Natural killer cell (primary cell): ENCODE data around the gene CPPED1. TPM values are rescaled to one million over a fixed set of nuclear protein-coding genes. Genes with fewer than 3 reads are reported as not detected.

Source experiments
- ATAC-seq, 3 donors: fragments of 150-1000 bp in 2 of 3; fragments of 200-7000 bp in 1 of 3; cut with Tn5 transposase; 1 replicate in 1 of 3; 2 replicates in 2 of 3; pipeline ENCODE4 v1.10.0; 2021; ENCODE audit warnings: mild to moderate bottlenecking in 2 of 3, moderate library complexity in 2 of 3
- DNase-seq, 2 donors: peaks; one replicate each; pipeline versions ENCODE4 v3.0.0 to v3.0.0-alpha.2; 2013 to 2021; ENCODE audit warnings: mixed read lengths in 1 of 2
- H3K27ac ChIP-seq: one replicate; pipeline ENCODE4 v1.5.1; 2013; ENCODE audit warnings: mild to moderate bottlenecking, low read length
- H3K27me3 ChIP-seq: one replicate; pipeline ENCODE4 v1.6.1; 2013; ENCODE audit warnings: low read length; ENCODE audit not compliant: control insufficient read depth, insufficient read depth
- H3K36me3 ChIP-seq: one replicate; pipeline ENCODE4 v1.6.1; 2013; ENCODE audit warnings: low read length; ENCODE audit not compliant: control insufficient read depth, insufficient read depth
- H3K4me1 ChIP-seq: one replicate; pipeline ENCODE4 v1.6.1; 2013; ENCODE audit warnings: low read length; ENCODE audit not compliant: control insufficient read depth, insufficient read depth
- H3K4me3 ChIP-seq: one replicate; pipeline ENCODE4 v1.5.1; 2013; ENCODE audit warnings: low read length
- H3K9me3 ChIP-seq: one replicate; pipeline ENCODE4 v1.6.1; 2013; ENCODE audit warnings: low read length; ENCODE audit not compliant: control insufficient read depth, insufficient read depth
- H3K27ac Mint-ChIP-seq, 2 donors: one replicate each; pipeline ENCODE4 v1.8.0; 2022; ENCODE audit warnings: mild to moderate bottlenecking in 2 of 2, mixed read lengths in 2 of 2, moderate library complexity in 1 of 2
- H3K27me3 Mint-ChIP-seq, 2 donors: one replicate each; pipeline ENCODE4 v1.8.0; 2022; ENCODE audit warnings: low read depth in 2 of 2, mixed read lengths in 2 of 2
- H3K36me3 Mint-ChIP-seq: one replicate; pipeline ENCODE4 v1.8.0; 2022; ENCODE audit warnings: mixed read lengths
- H3K4me1 Mint-ChIP-seq, 2 donors: one replicate each; pipeline ENCODE4 v1.8.0; 2022; ENCODE audit warnings: mixed read lengths in 2 of 2
- H3K4me3 Mint-ChIP-seq: one replicate; pipeline ENCODE4 v1.8.0; 2022; ENCODE audit warnings: mild to moderate bottlenecking, moderate library complexity, mixed read lengths
- H3K9me3 Mint-ChIP-seq, 2 donors: one replicate each; pipeline ENCODE4 v1.8.0; 2022; ENCODE audit warnings: mixed read lengths in 2 of 2
- CTCF ChIP-seq: fragments of 200-600 bp; IDR thresholded peaks from one replicate; pipeline ENCODE4 v1.8.0; 2022; ENCODE audit warnings: antibody characterized with exemption
- WGBS: methylation state at CpG from one replicate; pipeline ENCODE4 v1.1.7; 2013; ENCODE audit warnings: missing lambda C conversion rate; ENCODE audit not compliant: insufficient coverage; 5-methylcytosine and 5-hydroxymethylcytosine counted together
- intact Hi-C: fragments of 100-400 bp; cut with micrococcal nuclease; formaldehyde crosslinking; loops from one replicate; pipeline ENCODE4 v1.14.2; 2022
- total RNA-seq, 4 donors: library from RNA; stranded (reverse); fragments of 120-200 nt in 1 of 4; gene quantifications; one replicate each; pipeline versions ENCODE4 v1.2.3 to v1.2.4, GENCODE V29; 2013 to 2022

CPPED1 gene
- total RNA-seq, 3 donors from 2014 or later (not counting 1 experiment from before 2014, with no cell fraction given): 10.3 to 18.3 (median 16.4) TPM

- Histone ChIP-seq H3K27me3 (no peaks in the 10 kb centered on the region), H3K27ac (no peak overlapping the region), H3K4me1 (no peaks in the 10 kb centered on the region), H3K36me3 (no peaks in the 10 kb centered on the region), H3K9me3 (no peaks in the 10 kb centered on the region), H3K4me3 (no peak overlapping the region)
- no peak for TF ChIP-seq CTCF
- intact Hi-C loops: no loop called here
- 72% methylated on average over 5 of the region's 5 CpGs for WGBS
- Mint-ChIP-seq H3K27me3 (no peaks in the 10 kb centered on the region), H3K27ac (no peak overlapping the region), H3K4me1 (no peaks in the 10 kb centered on the region), H3K4me3 (no peak overlapping the region), H3K36me3 (no peaks in the 10 kb centered on the region), H3K9me3 (no peaks in the 10 kb centered on the region)
- ATAC-seq: no peak
- no peak for DNase-seq
Measured at GRCh38 chr16:12723681-12724080, 80.0 kb downstream of the CPPED1 start.

- no peaks in the 10 kb centered on the region for H3K36me3 Mint-ChIP-seq
- H3K4me1 Mint-ChIP-seq: no peaks in the 10 kb centered on the region
- no peaks in the 10 kb centered on the region for H3K27me3 ChIP-seq
- no peak overlapping the region for H3K27ac ChIP-seq
- H3K4me3 ChIP-seq: no peak overlapping the region
- no peak overlapping the region for H3K27ac Mint-ChIP-seq
- H3K36me3 ChIP-seq: no peaks in the 10 kb centered on the region
- DNase-seq: no peak
- H3K27me3 Mint-ChIP-seq: no peaks in the 10 kb centered on the region
- no peaks in the 10 kb centered on the region for H3K9me3 ChIP-seq
- no peaks in the 10 kb centered on the region for H3K4me1 ChIP-seq
- no peak for TF ChIP-seq CTCF
- no peaks in the 10 kb centered on the region for H3K9me3 Mint-ChIP-seq
- intact Hi-C loops: no loop called here
- 96% methylated on average over 8 of the region's 9 CpGs for WGBS
- no peak for ATAC-seq
- no peak overlapping the region for H3K4me3 Mint-ChIP-seq
Measured at GRCh38 chr16:12721841-12722421, 81.8 kb downstream of the CPPED1 start.

GRCh38 chr16:12719972-12720371 lies 83.7 kb downstream of the CPPED1 start:
- Mint-ChIP-seq H3K27me3 (no peaks in the 10 kb centered on the region), H3K36me3 (peaks cover under 1% of the 10 kb centered on the region), H3K4me3 (no peak overlapping the region), H3K9me3 (no peaks in the 10 kb centered on the region), H3K27ac (no peak overlapping the region), H3K4me1 (no peaks in the 10 kb centered on the region)
- TF ChIP-seq CTCF: no peak
- WGBS: 98% methylated on average over 4 of the region's 4 CpGs
- no peak for DNase-seq
- no peak for ATAC-seq
- H3K4me3 ChIP-seq: no peak overlapping the region
- intact Hi-C loops: no loop called here
- H3K9me3 ChIP-seq: no peaks in the 10 kb centered on the region
- no peaks in the 10 kb centered on the region for H3K4me1 ChIP-seq
- H3K27ac ChIP-seq: no peak overlapping the region
- H3K36me3 ChIP-seq: no peaks in the 10 kb centered on the region
- no peaks in the 10 kb centered on the region for H3K27me3 ChIP-seq

GRCh38 chr16:12716658-12717057 lies 87.0 kb downstream of the CPPED1 start:
- no peak for ATAC-seq
- no peaks in the 10 kb centered on the region for H3K9me3 ChIP-seq
- Mint-ChIP-seq H3K27me3 (no peaks in the 10 kb centered on the region), H3K4me1 (no peaks in the 10 kb centered on the region), H3K9me3 (no peaks in the 10 kb centered on the region), H3K36me3 (peaks cover 9% of the 10 kb centered on the region), H3K27ac (no peak overlapping the region), H3K4me3 (no peak overlapping the region)
- no peak for DNase-seq
- 90% methylated on average over 2 of the region's 3 CpGs for WGBS
- H3K27ac ChIP-seq: no peak overlapping the region
- no peak for TF ChIP-seq CTCF
- no peak overlapping the region for H3K4me3 ChIP-seq
- H3K27me3 ChIP-seq: no peaks in the 10 kb centered on the region
- H3K4me1 ChIP-seq: no peaks in the 10 kb centered on the region
- H3K36me3 ChIP-seq: no peaks in the 10 kb centered on the region
- intact Hi-C loops: no loop called here
